HG03565 (cell line): Measurements from ENCODE around the gene PHACTR1.
"Not testable (repeated sequence)": the region's sequence is repeated elsewhere in the genome, so short reads cannot be mapped to it uniquely, and the experiment has no call there.

Source experiments
- ATAC-seq: cut with Tn5 transposase; IDR thresholded peaks from one replicate; pipeline ENCODE4 v1.9.1; 2021; ENCODE audit warnings: mild to moderate bottlenecking, moderate library complexity; ENCODE audit not compliant: unreplicated experiment

Gene PHACTR1

GRCh38 chr6:13216236-13217014 is 499.9 kb downstream of the PHACTR1 start:
- ATAC-seq, result no peak

GRCh38 chr6:13217206-13217905 is 500.8 kb downstream of the PHACTR1 start:
- no peak for ATAC-seq

- no peak for ATAC-seq
Measured at GRCh38 chr6:13220266-13220665, 503.7 kb downstream of the PHACTR1 start.

GRCh38 chr6:13222048-13222447 is 505.5 kb downstream of the PHACTR1 start:
- no peak for ATAC-seq

GRCh38 chr6:13226071-13226470 is 509.5 kb downstream of the PHACTR1 start:
- ATAC-seq, result no peak

GRCh38 chr6:13228264-13229204 is 512.0 kb downstream of the PHACTR1 start:
- ATAC-seq, result no peak

GRCh38 chr6:13229205-13230085 is 512.9 kb downstream of the PHACTR1 start:
- ATAC-seq, result peak; percentile 86

- ATAC-seq, result no peak
Measured at GRCh38 chr6:13233106-13233505, 516.5 kb downstream of the PHACTR1 start.

- ATAC-seq, result no peak
Measured at GRCh38 chr6:13234130-13234529, 517.6 kb downstream of the PHACTR1 start.

- no peak for ATAC-seq
Measured at GRCh38 chr6:13235339-13235738, 518.8 kb downstream of the PHACTR1 start.

- ATAC-seq, result no peak
Measured at GRCh38 chr6:13237318-13237717, 520.8 kb downstream of the PHACTR1 start.

- no peak for ATAC-seq
Measured at GRCh38 chr6:13238017-13238416, 521.5 kb downstream of the PHACTR1 start.

GRCh38 chr6:13238640-13239216 is 522.2 kb downstream of the PHACTR1 start:
- no peak for ATAC-seq

GRCh38 chr6:13239530-13240455 is 523.2 kb downstream of the PHACTR1 start:
- no peak for ATAC-seq

GRCh38 chr6:13241364-13241763 is 524.8 kb downstream of the PHACTR1 start:
- no peak for ATAC-seq

- no peak for ATAC-seq
Measured at GRCh38 chr6:13242178-13242577, 525.6 kb downstream of the PHACTR1 start.

GRCh38 chr6:13242590-13242989 is 526.0 kb downstream of the PHACTR1 start:
- no peak for ATAC-seq

GRCh38 chr6:13243033-13243432 is 526.5 kb downstream of the PHACTR1 start:
- ATAC-seq, result no peak

GRCh38 chr6:13243745-13244144 is 527.2 kb downstream of the PHACTR1 start:
- ATAC-seq, result not testable (repeated sequence)
